WERI-Rb-1 (cell line): ENCODE measurements around the gene ANO2.

Source experiments
- DNase-seq: peaks from one replicate; pipeline ENCODE4 v3.0.0-alpha.2; 2020
- H3K27ac ChIP-seq: fragments of 250-450 bp; sonication (Bioruptor Pico); 2 replicates; pipeline ENCODE4 v1.5.1; 2020; ENCODE audit warnings: mild to moderate bottlenecking, moderate library complexity
- H3K27me3 ChIP-seq: fragments of 250-450 bp; sonication (Bioruptor Pico); 2 replicates; pipeline ENCODE4 v1.5.1; 2021; ENCODE audit warnings: mild to moderate bottlenecking, low read depth, moderate library complexity; ENCODE audit not compliant: insufficient read depth, severe bottlenecking
- H3K36me3 ChIP-seq: fragments of 250-450 bp; sonication (Bioruptor Pico); 2 replicates; pipeline ENCODE4 v1.5.1; 2020; ENCODE audit warnings: mild to moderate bottlenecking, moderate library complexity
- H3K4me3 ChIP-seq: 2 replicates; pipeline ENCODE4 v1.5.1; 2011; ENCODE audit warnings: low read depth, mild to moderate bottlenecking, control low read depth, low read length
- H3K9me3 ChIP-seq: fragments of 250-450 bp; sonication (Bioruptor Pico); 2 replicates; pipeline ENCODE4 v1.5.1; 2021; ENCODE audit warnings: mild to moderate bottlenecking, moderate library complexity; ENCODE audit not compliant: severe bottlenecking
- CTCF ChIP-seq: IDR thresholded peaks from 2 replicates; pipeline ENCODE4 v1.5.1; 2011; ENCODE audit warnings: low read depth, mild to moderate bottlenecking, control low read depth, inconsistent platforms, low read length

Gene ANO2

GRCh38 chr12:5807090-5807414, 138.0 kb downstream of the ANO2 start:
- no peak for DNase-seq
- H3K27ac ChIP-seq, result no peak overlapping the region
- TF ChIP-seq CTCF, result no peak

GRCh38 chr12:5806371-5807089, 138.5 kb downstream of the ANO2 start:
- no peaks in the 10 kb centered on the region for H3K9me3 ChIP-seq
- H3K4me3 ChIP-seq, result no peak overlapping the region
- no peak overlapping the region for H3K27ac ChIP-seq
- TF ChIP-seq CTCF, result no peak
- H3K36me3 ChIP-seq, result peaks cover 8% of the 10 kb centered on the region
- DNase-seq, result no peak
- H3K27me3 ChIP-seq, result no peaks in the 10 kb centered on the region

More at GRCh38 chr12:5807090-5807414, 138.0 kb downstream of the ANO2 start:
- Histone ChIP-seq H3K9me3 (no peaks in the 10 kb centered on the region), H3K4me3 (no peak overlapping the region), H3K36me3 (peaks cover 8% of the 10 kb centered on the region), H3K27me3 (no peaks in the 10 kb centered on the region)

- H3K4me3 ChIP-seq, result no peak overlapping the region
- H3K27ac ChIP-seq, result no peak overlapping the region
- TF ChIP-seq CTCF, result no peak
- H3K27me3 ChIP-seq, result no peaks in the 10 kb centered on the region
- peaks cover 16% of the 10 kb centered on the region for H3K36me3 ChIP-seq
- DNase-seq, result no peak
- no peaks in the 10 kb centered on the region for H3K9me3 ChIP-seq
These were observed 141.5 kb downstream of the ANO2 start for GRCh38 chr12:5803532-5803931.

- Histone ChIP-seq H3K27me3 (no peaks in the 10 kb centered on the region), H3K36me3 (peaks cover 11% of the 10 kb centered on the region), H3K4me3 (no peak overlapping the region), H3K9me3 (no peaks in the 10 kb centered on the region), H3K27ac (no peak overlapping the region)
- TF ChIP-seq CTCF, result no peak
- no peak for DNase-seq
These were observed 146.6 kb downstream of the ANO2 start for GRCh38 chr12:5798242-5799015.

- H3K36me3 ChIP-seq, result peaks cover 12% of the 10 kb centered on the region
- no peak for DNase-seq
- no peaks in the 10 kb centered on the region for H3K27me3 ChIP-seq
- H3K4me3 ChIP-seq, result no peak overlapping the region
- no peak for TF ChIP-seq CTCF
- H3K9me3 ChIP-seq, result no peaks in the 10 kb centered on the region
- no peak overlapping the region for H3K27ac ChIP-seq
These were observed 147.4 kb downstream of the ANO2 start for GRCh38 chr12:5797661-5798060.
